ENCODE results near the gene ZNF521.
A peak's percentile ranks its signal among the peaks of the same experiment; 100 is the strongest.

Gene ZNF521

GRCh38 chr18:25247725-25248124 is 104.2 kb downstream of the ZNF521 start:
- no peak for DNase-seq

- DNase-seq, result no peak
These were observed 106.9 kb downstream of the ZNF521 start for GRCh38 chr18:25244924-25245698.

- no peak for DNase-seq
These were observed 107.8 kb downstream of the ZNF521 start for GRCh38 chr18:25244170-25244569.

GRCh38 chr18:25243754-25244153 is 108.2 kb downstream of the ZNF521 start:
- no peak for DNase-seq

GRCh38 chr18:25243257-25243656 is 108.7 kb downstream of the ZNF521 start:
- no peak for DNase-seq

GRCh38 chr18:25240420-25240770 is 111.6 kb downstream of the ZNF521 start:
- no peak for DNase-seq

GRCh38 chr18:25239581-25240419 is 112.2 kb downstream of the ZNF521 start:
- DNase-seq, result no peak

- DNase-seq, result no peak
These were observed 112.8 kb downstream of the ZNF521 start for GRCh38 chr18:25239151-25239550.

GRCh38 chr18:25237571-25238267 is 114.2 kb downstream of the ZNF521 start:
- no peak for DNase-seq

- DNase-seq, result no peak
These were observed 115.2 kb downstream of the ZNF521 start for GRCh38 chr18:25236736-25237135.

- DNase-seq, result no peak
These were observed 116.4 kb downstream of the ZNF521 start for GRCh38 chr18:25235401-25236042.

GRCh38 chr18:25234740-25235345 is 117.1 kb downstream of the ZNF521 start:
- DNase-seq, result no peak

- DNase-seq, result no peak
These were observed 117.7 kb downstream of the ZNF521 start for GRCh38 chr18:25234322-25234639.

- no peak for DNase-seq
These were observed 118.2 kb downstream of the ZNF521 start for GRCh38 chr18:25233528-25234321.

GRCh38 chr18:25231327-25231691 is 120.7 kb downstream of the ZNF521 start:
- no peak for DNase-seq

GRCh38 chr18:25230658-25231326 is 121.2 kb downstream of the ZNF521 start:
- no peak for DNase-seq

- DNase-seq, result no peak
These were observed 122.0 kb downstream of the ZNF521 start for GRCh38 chr18:25229920-25230319.

GRCh38 chr18:25229081-25229480 is 122.9 kb downstream of the ZNF521 start:
- DNase-seq, result peak; percentile 43

- DNase-seq, result no peak
These were observed 123.6 kb downstream of the ZNF521 start for GRCh38 chr18:25228410-25228809.

GRCh38 chr18:25225151-25225550 is 126.8 kb downstream of the ZNF521 start:
- no peak for DNase-seq

Data from NCI-H1105 treated with DMSO at 0.1 percent for 48 hours (cell line).